Measurements from ENCODE around the gene TEKTIP1.

GRCh38 chr19:3513229-3514140 lies 25.5 kb upstream of the TEKTIP1 start:
- TF ChIP-seq EZH2 (IDR thresholded peaks at IDR 0.05; ENCODE audit: insufficient read depth, low read length), result no peak
- TF ChIP-seq CTCF (IDR thresholded peaks at IDR 0.05; ENCODE audit: insufficient read depth, low read depth, low read length), result no peak
